HG03442 (cell line): Measurements from ENCODE around the gene CWC25.
"Not testable (repeated sequence)": the region's sequence is repeated elsewhere in the genome, so short reads cannot be mapped to it uniquely, and the experiment has no call there.

Experiments
- ATAC-seq: cut with Tn5 transposase; IDR thresholded peaks from one replicate; pipeline ENCODE4 v1.9.1; 2021; ENCODE audit warnings: mild to moderate bottlenecking, moderate library complexity; ENCODE audit not compliant: unreplicated experiment

Gene CWC25

GRCh38 chr17:38790148-38790707, 34.9 kb downstream of the CWC25 start:
- ATAC-seq, result not testable (repeated sequence)

DNA sequence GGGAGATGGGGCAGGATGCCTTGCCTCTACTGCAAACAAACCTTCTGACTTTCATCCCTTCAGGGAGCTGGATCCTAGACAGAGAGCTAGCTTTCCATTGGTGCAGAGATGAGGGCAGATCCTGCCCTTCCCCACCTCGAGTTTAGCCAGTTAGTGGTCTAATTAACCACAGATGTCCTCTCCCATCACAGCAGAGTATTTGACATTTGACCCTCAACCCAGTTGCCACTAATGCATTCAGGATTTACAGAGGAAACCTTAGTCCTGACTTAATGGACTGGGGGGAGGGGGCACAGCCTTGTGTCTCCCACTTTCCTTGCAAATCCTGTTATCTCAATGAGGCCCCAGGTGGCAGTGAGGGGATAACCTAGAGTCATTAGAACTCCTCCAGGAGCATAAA, 35.9 kb downstream of the CWC25 start:
- no peak for ATAC-seq

- ATAC-seq, result not testable (repeated sequence)
Measured at GRCh38 chr17:38787999-38788398, 37.1 kb downstream of the CWC25 start.

DNA sequence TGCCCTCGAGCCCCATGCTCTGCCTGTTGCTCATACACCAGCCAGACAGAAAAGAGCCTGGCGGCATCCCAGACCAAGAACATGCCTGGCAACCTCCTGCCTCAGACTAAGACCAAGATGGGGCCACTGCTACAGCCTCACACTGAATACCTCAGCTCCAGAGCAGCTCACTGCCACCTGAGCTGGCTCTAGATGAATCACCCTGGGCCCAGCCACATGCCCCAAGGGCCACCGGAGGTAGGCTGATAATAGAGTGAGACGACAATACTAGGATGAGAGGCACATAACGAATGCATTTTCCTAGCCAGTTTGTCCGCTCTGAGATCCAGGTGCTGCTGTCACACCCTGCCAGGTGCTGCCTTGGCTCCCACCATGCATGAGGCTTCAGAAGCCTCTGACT, 38.7 kb downstream of the CWC25 start:
- no peak for ATAC-seq

GRCh38 chr17:38783227-38783626, 41.9 kb downstream of the CWC25 start:
- no peak for ATAC-seq

DNA sequence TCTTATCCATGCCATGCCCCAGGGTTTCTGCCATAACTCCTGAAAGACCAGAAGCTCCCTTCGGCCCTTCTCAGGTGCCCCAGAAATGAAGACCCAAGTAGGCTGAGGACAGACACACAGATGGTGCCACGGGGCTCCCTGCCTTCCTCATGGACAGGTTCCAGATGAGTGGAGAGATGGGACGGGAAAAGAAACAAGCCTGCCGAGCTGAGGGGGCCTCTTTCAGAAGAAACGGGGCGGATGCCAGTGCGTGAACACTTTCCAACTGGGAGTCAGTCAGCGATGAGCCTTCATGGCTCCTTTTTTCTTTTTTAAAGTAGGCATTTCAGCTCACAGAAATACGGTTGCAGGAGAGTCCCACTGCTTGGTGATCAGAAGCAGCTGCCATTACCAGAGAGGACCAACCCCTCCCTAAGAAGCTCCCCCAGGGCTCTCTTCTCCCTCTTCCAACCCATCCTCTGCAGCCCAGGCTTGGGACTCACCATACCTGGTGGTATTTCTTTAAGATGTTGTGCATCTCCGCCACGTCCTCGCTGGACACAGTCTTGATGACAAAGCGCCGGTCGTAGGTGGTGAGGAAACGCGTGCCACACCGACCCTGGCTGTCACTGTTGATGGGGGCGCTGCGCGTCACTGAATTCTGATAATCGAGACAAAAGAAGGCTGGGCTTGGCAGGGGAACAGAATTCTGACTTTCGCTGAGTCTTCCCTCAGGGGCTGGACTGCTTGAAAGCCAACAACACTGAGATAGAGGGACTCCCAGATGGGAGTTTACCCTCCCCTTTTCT, 45.0 kb downstream of the CWC25 start:
- no peak for ATAC-seq

GRCh38 chr17:38777641-38778250, 47.4 kb downstream of the CWC25 start:
- no peak for ATAC-seq

DNA sequence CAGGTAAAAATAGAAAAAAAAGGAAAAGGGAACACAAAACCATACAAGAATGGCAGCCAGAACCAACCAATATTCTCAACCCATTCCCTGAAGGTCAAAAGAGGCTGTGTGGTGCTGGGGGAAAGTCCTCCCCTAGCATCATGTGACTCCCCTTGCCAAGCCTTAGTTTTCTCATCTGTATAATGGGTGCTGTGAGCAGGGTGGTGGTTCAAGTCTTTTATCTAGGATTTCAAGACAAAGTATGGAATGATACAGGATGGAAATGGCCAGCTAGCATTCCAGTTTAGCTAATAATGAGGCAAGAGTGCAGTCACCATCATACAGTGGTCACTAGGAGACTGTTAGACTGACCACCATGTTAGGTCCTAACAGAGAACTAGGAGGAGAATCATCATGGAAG, 51.9 kb downstream of the CWC25 start:
- ATAC-seq, result no peak

DNA sequence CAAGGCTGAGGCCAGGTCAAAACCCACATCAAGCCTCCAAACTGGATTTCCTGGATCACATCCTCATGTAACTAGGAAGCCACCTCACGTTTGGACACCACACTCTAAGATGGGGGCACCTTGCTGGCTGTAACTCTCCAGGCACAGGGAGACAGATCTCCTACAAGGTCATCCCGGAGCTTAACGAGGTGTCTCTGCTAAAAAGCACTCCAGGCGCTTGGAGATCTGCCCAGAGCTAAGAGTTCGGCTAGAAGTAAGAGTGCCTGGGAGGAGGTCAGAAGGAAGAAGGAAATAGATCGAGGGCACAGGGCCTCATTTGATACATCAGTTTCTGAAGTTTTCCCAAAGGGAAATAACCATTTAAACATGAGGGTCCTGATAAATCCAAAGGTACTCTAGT, 56.7 kb downstream of the CWC25 start:
- ATAC-seq, result no peak

DNA sequence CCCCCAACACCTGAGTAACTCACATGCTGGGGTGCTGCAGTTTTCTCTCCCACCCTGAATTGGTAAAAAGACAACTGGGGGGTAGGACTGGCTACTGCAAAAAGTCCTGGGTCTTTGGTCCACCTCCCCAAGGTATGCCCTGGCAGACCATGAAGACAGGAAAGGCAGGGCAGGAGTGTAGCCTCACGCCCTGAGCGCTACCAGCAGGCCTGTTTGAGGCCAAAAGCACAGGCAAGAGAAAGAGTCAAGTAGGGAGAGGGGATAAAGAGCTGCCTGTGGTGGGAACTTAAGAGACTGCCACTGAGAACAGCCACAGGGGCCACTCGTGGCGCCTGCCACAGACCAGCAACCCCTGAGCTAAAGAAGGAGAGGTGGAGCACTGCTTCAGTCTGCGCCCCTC, 58.8 kb downstream of the CWC25 start:
- ATAC-seq, result no peak

- ATAC-seq, result no peak
Measured at GRCh38 chr17:38762231-38762630, 62.9 kb downstream of the CWC25 start.

GRCh38 chr17:38761612-38762011, 63.5 kb downstream of the CWC25 start:
- ATAC-seq, result no peak

DNA sequence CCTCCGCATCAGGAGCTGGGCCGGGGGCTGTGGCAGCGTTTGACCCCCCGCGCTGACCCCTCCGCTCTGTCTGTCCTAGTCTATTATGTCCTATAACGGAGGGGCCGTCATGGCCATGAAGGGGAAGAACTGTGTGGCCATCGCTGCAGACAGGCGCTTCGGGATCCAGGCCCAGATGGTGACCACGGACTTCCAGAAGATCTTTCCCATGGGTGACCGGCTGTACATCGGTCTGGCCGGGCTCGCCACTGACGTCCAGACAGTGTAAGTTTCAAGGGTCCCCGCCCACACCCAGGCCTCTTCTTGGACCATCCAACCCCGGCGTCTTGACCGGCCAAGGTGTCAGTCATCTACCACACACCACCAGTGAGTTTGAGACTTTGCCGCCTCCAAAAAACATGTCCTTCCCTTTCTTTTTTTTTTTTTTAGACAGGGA, 72.0 kb downstream of the CWC25 start:
- ATAC-seq, result no peak

- peak; percentile 80 for ATAC-seq
Measured at GRCh38 chr17:38752308-38753070, 72.6 kb downstream of the CWC25 start, which contains the start of gene PSMB3. TSS of gene PSMB3 (plus strand) at chr17:38752741. CDS start at chr17:38752827, 86 bp downstream.

DNA sequence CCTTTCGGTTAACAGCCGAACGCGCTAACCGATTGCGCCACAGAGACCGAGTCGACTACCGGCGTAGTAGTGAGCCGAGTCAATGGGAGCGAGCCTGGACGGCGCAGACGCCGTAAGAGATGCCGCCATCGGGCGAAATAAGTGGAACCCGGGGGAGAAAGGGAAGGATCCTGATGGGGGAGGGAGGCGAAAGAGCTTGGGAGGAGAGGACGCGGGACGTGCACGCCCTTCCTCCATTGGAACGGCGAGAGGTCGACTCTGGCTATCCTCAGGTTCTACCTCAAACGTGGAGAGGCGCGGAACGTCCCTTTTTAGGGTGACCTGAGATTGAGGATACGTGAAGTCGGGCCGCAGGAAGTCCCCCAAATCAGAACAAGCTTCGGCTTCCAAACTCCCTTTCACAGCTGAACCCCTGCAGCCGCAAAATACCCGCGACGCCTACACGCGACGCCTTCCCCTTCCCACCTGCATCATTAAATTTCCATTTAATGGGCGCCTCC, 73.3 kb downstream of the CWC25 start:
- ATAC-seq, result peak; percentile 4

- ATAC-seq, result no peak
Measured at GRCh38 chr17:38751144-38751807, 73.8 kb downstream of the CWC25 start.
